ENCODE measurements around the gene ATP2B3. TPM values are rescaled to one million over a fixed set of nuclear protein-coding genes. Genes with fewer than 3 reads are reported as not detected.

The ATP2B3 gene
- total RNA-seq, 1 experiment from 2014 or later = not detected

Other genes starting within 250 kb of the ATP2B3 start
- not detected in 2 replicates for gene PNMA6F, start 195.9 kb upstream of the ATP2B3 start, total RNA-seq (2014; rRNA removed; shearing (Covaris generic))
- gene ZNF275, start 183.5 kb upstream of the ATP2B3 start, total RNA-seq (2014; rRNA removed; shearing (Covaris generic)) = 5.0 and 7.1 TPM in 2 replicates
- 0.03 TPM in 1 of 2 replicates, not detected in the other for gene PNMA6E, start 116.3 kb upstream of the ATP2B3 start, total RNA-seq (2014; rRNA removed; shearing (Covaris generic))
- gene ZFP92, start 106.2 kb upstream of the ATP2B3 start, total RNA-seq (2014; rRNA removed; shearing (Covaris generic)) = 0.08 and 0.10 TPM in 2 replicates
- gene TREX2, start 71.6 kb upstream of the ATP2B3 start, total RNA-seq (2014; rRNA removed; shearing (Covaris generic)) = 0.84 and 1.8 TPM in 2 replicates
- 34.7 and 37.3 TPM in 2 replicates for gene HAUS7, start 47.1 kb upstream of the ATP2B3 start, total RNA-seq (2014; rRNA removed; shearing (Covaris generic))
- gene BGN, start 22.7 kb upstream of the ATP2B3 start, total RNA-seq (2014; rRNA removed; shearing (Covaris generic)) = 0.10 and 0.45 TPM in 2 replicates
- 74.4 and 82.3 TPM in 2 replicates for gene CCNQ, start 81.5 kb downstream of the ATP2B3 start, total RNA-seq (2014; rRNA removed; shearing (Covaris generic))
- gene DUSP9, start 129.6 kb downstream of the ATP2B3 start, total RNA-seq (2014; rRNA removed; shearing (Covaris generic)) = not detected in 2 replicates
- gene PNCK, start 156.2 kb downstream of the ATP2B3 start, total RNA-seq (2014; rRNA removed; shearing (Covaris generic)) = not detected in 2 replicates
- 33.2 and 61.3 TPM in 2 replicates for gene SLC6A8, start 170.3 kb downstream of the ATP2B3 start, total RNA-seq (2014; rRNA removed; shearing (Covaris generic))
- gene BCAP31, start 206.7 kb downstream of the ATP2B3 start, total RNA-seq (2014; rRNA removed; shearing (Covaris generic)) = 197 and 234 TPM in 2 replicates
- 1.5 and 1.9 TPM in 2 replicates for gene ABCD1, start 207.2 kb downstream of the ATP2B3 start, total RNA-seq (2014; rRNA removed; shearing (Covaris generic))
- gene PLXNB3, start 246.6 kb downstream of the ATP2B3 start, total RNA-seq (2014; rRNA removed; shearing (Covaris generic)) = 2.3 and 4.5 TPM in 2 replicates

Measured in HT1080 (cell line).